ENCODE measurements around the gene FAM72B.
"Not testable (repeated sequence)": the region's sequence is repeated elsewhere in the genome, so short reads cannot be mapped to it uniquely, and the experiment has no call there.

GRCh38 chr1:121140393-121140792, 43.7 kb downstream of the FAM72B start:
- TF ChIP-seq, protein P1, sequence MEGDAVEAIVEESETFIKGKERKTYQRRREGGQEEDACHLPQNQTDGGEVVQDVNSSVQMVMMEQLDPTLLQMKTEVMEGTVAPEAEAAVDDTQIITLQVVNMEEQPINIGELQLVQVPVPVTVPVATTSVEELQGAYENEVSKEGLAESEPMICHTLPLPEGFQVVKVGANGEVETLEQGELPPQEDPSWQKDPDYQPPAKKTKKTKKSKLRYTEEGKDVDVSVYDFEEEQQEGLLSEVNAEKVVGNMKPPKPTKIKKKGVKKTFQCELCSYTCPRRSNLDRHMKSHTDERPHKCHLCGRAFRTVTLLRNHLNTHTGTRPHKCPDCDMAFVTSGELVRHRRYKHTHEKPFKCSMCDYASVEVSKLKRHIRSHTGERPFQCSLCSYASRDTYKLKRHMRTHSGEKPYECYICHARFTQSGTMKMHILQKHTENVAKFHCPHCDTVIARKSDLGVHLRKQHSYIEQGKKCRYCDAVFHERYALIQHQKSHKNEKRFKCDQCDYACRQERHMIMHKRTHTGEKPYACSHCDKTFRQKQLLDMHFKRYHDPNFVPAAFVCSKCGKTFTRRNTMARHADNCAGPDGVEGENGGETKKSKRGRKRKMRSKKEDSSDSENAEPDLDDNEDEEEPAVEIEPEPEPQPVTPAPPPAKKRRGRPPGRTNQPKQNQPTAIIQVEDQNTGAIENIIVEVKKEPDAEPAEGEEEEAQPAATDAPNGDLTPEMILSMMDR (optimal IDR thresholded peaks at IDR 0.05 in 1 of 3, IDR thresholded peaks at IDR 0.05 in 1 of 3, conservative IDR thresholded peaks at IDR 0.05 in 1 of 3; ENCODE audit: extremely low read depth in 1 of 3, insufficient read depth in 2 of 3, low read length in 3 of 3): not testable (repeated sequence)
- TF ChIP-seq EZH2 (IDR thresholded peaks at IDR 0.05; ENCODE audit: low read length): not testable (repeated sequence)

Measured in keratinocyte (primary cell).